GM12878 (cell line): ENCODE results near the gene TP73. TPM values are rescaled to one million over a fixed set of nuclear protein-coding genes. Genes with fewer than 3 reads are reported as not detected.
A peak's percentile ranks its signal among the peaks of the same experiment; 100 is the strongest.

Source experiments
- ATAC-seq: fragments of 200-7000 bp; cut with Tn5 transposase; 3 replicates; pipeline ENCODE4 v1.9.1; 2020; ENCODE audit warnings: mild to moderate bottlenecking, moderate library complexity
- BruUV-seq: library from RNA; stranded (reverse); fragments of 400-500 nt; replicated peaks from 2 replicates; lab custom pipeline; 2021; lab: Mats Ljungman, UMichigan
- CTCF ChIA-PET: fragments of 300-600 bp; sonication (Branson Sonifier 250); formaldehyde crosslinking; extraction: SDS; loops from one replicate; lab custom pipeline; 2021; ENCODE audit warnings: inconsistent platforms; lab: Yijun Ruan, JAX
- POLR2A ChIA-PET: fragments of 350-600 bp; formaldehyde crosslinking; extraction: SDS; loops from one replicate; lab custom pipeline; 2021; ENCODE audit warnings: inconsistent platforms; lab: Charles Lee
- RAD21 ChIA-PET: fragments of 300-600 bp; sonication (Branson Sonifier 250); formaldehyde crosslinking; loops from one replicate; lab custom pipeline; 2023; ENCODE audit warnings: antibody characterized with exemption; ENCODE audit not compliant: unreplicated experiment; lab: Charles Lee
- SMC1A ChIA-PET: fragments of 300-600 bp; sonication (Branson Sonifier 250); formaldehyde crosslinking; loops from one replicate; lab custom pipeline; 2023; ENCODE audit not compliant: unreplicated experiment, uncharacterized antibody; lab: Charles Lee
- DNase-seq: peaks from one replicate; pipeline ENCODE4 v3.0.0-alpha.2; 2011; ENCODE audit warnings: low read depth, low spot score
- FAIRE-seq: peaks from 3 replicates; lab custom pipeline; 2011; peaks lifted over from hg19 to GRCh38; lab: Jason Lieb, UNC
- H2AFZ ChIP-seq: 2 replicates; pipeline ENCODE4 v1.6.0; 2011; ENCODE audit warnings: low read depth, low read length, control low read depth; ENCODE audit not compliant: control insufficient read depth
- H3K27ac ChIP-seq: 2 replicates; pipeline ENCODE4 v1.5.1; 2011; ENCODE audit warnings: control low read depth; ENCODE audit not compliant: control insufficient read depth, insufficient read depth
- H3K27me3 ChIP-seq, 2 experiments: replicated peaks in 1 of 2; 2 replicates each; pipeline versions ENCODE4 v1.6.0 to v1.6.1; 2011; ENCODE audit warnings: low read length in 1 of 2; ENCODE audit not compliant: control insufficient read depth in 2 of 2, insufficient read depth in 2 of 2
- H3K36me3 ChIP-seq, 2 experiments: 2 replicates each; pipeline ENCODE4 v1.5.1; 2011; ENCODE audit warnings: low read length in 1 of 2; ENCODE audit not compliant: control insufficient read depth in 2 of 2, insufficient read depth in 2 of 2
- H3K4me1 ChIP-seq: 2 replicates; pipeline ENCODE4 v1.6.1; 2011; ENCODE audit warnings: mild to moderate bottlenecking, low read length, moderate library complexity, mixed read lengths; ENCODE audit not compliant: control insufficient read depth, insufficient read depth
- H3K4me2 ChIP-seq: 2 replicates; pipeline ENCODE4 v1.6.0; 2011; ENCODE audit warnings: control low read depth; ENCODE audit not compliant: control insufficient read depth, insufficient read depth
- H3K4me3 ChIP-seq: fragments of 200-600 bp; sonication (generic); 2 replicates; pipeline ENCODE4 v1.5.1; 2016
- H3K79me2 ChIP-seq: 2 replicates; pipeline ENCODE4 v1.6.0; 2011; ENCODE audit warnings: low read length; ENCODE audit not compliant: control insufficient read depth, insufficient read depth
- H3K9ac ChIP-seq: 2 replicates; pipeline ENCODE4 v1.8.0; 2011; ENCODE audit warnings: low read length, control low read depth, mixed read lengths; ENCODE audit not compliant: control insufficient read depth, insufficient read depth
- H3K9me3 ChIP-seq: replicated peaks from 3 replicates; pipeline ENCODE4 v1.5.1; 2011; ENCODE audit warnings: mild to moderate bottlenecking, low read length; ENCODE audit not compliant: control insufficient read depth, insufficient read depth
- H4K20me1 ChIP-seq: 2 replicates; pipeline ENCODE4 v1.6.0; 2011; ENCODE audit not compliant: control insufficient read depth, insufficient read depth
- ATF7 ChIP-seq: fragments of 450-650 bp; IDR thresholded peaks from 2 replicates; pipeline ENCODE4 v1.6.1; 2016; ENCODE audit warnings: low read depth, mild to moderate bottlenecking
- E4F1 ChIP-seq: fragments of 450-650 bp; IDR thresholded peaks from 2 replicates; pipeline ENCODE4 v1.6.1; 2018; ENCODE audit warnings: borderline replicate concordance, mild to moderate bottlenecking; ENCODE audit not compliant: partially characterized antibody
- EED ChIP-seq: sonication (generic); IDR thresholded peaks from 2 replicates; pipeline ENCODE4 v1.6.1; 2016; ENCODE audit warnings: antibody characterized with exemption, low read depth
- ETV6 ChIP-seq, 2 experiments: fragments of 450-650 bp in 1 of 2; IDR thresholded peaks in 1 of 2; conservative IDR thresholded peaks in 1 of 2; 2 replicates each; pipeline ENCODE4 v1.6.1; 2014; ENCODE audit warnings: antibody characterized with exemption in 1 of 2, borderline replicate concordance in 1 of 2, low read depth in 1 of 2, mild to moderate bottlenecking in 1 of 2, moderate library complexity in 1 of 2
- IRF5 ChIP-seq: fragments of 450-650 bp; IDR thresholded peaks from 2 replicates; pipeline ENCODE4 v1.6.1; 2017; ENCODE audit warnings: borderline replicate concordance
- KLF5 ChIP-seq: fragments of 450-650 bp; IDR thresholded peaks from 2 replicates; pipeline ENCODE4 v1.6.1; 2014; ENCODE audit warnings: mild to moderate bottlenecking; ENCODE audit not compliant: partially characterized antibody
- NFYB ChIP-seq: IDR thresholded peaks from 2 replicates; pipeline ENCODE4 v1.6.1; 2011; ENCODE audit warnings: low read depth, mild to moderate bottlenecking, low read length, improper control_type of control experiment, moderate library complexity; ENCODE audit not compliant: insufficient read depth
- PBX3 ChIP-seq: IDR thresholded peaks from 2 replicates; pipeline ENCODE4 v1.6.1; 2011; ENCODE audit warnings: mild to moderate bottlenecking, low read depth, low read length, moderate library complexity; ENCODE audit not compliant: insufficient replicate concordance
- PML ChIP-seq: IDR thresholded peaks from 2 replicates; pipeline ENCODE4 v1.6.1; 2012; ENCODE audit warnings: low read length, inconsistent platforms
- POU2F2 ChIP-seq: IDR thresholded peaks from 3 replicates; pipeline ENCODE4 v1.6.1; 2011; ENCODE audit warnings: low read depth, mild to moderate bottlenecking, low read length, borderline replicate concordance
- RAD21 ChIP-seq: IDR thresholded peaks from 2 replicates; pipeline ENCODE4 v1.6.1; 2011; ENCODE audit warnings: mild to moderate bottlenecking, low read depth, low read length, moderate library complexity; ENCODE audit not compliant: insufficient read depth
- RELA ChIP-seq: fragments of 450-650 bp; IDR thresholded peaks from 2 replicates; pipeline ENCODE4 v1.8.0; 2014; ENCODE audit warnings: borderline replicate concordance; ENCODE audit not compliant: partially characterized antibody
- SMAD5 ChIP-seq: IDR thresholded peaks from 2 replicates; pipeline ENCODE4 v1.6.1; 2016; ENCODE audit warnings: antibody characterized with exemption, low read depth
- SREBF1 ChIP-seq: IDR thresholded peaks from 2 replicates; pipeline ENCODE4 v1.6.1; 2012; ENCODE audit warnings: mild to moderate bottlenecking, low read length
- SREBF2 ChIP-seq: IDR thresholded peaks from 2 replicates; pipeline ENCODE4 v1.6.1; 2012; ENCODE audit warnings: mild to moderate bottlenecking, low read length
- SUPT20H ChIP-seq: IDR thresholded peaks from 2 replicates; pipeline ENCODE4 v1.6.1; 2011; ENCODE audit warnings: low read depth, mild to moderate bottlenecking, low read length, moderate library complexity, borderline replicate concordance; ENCODE audit not compliant: control insufficient read depth
- TAF1 ChIP-seq: IDR thresholded peaks from 2 replicates; pipeline ENCODE4 v1.6.1; 2011; ENCODE audit warnings: mild to moderate bottlenecking, low read depth, low read length, borderline replicate concordance
- WGBS: methylation state at CpG from one replicate; pipeline ENCODE4 v1.1.6; 2016; ENCODE audit warnings: low lambda C conversion rate; ENCODE audit not compliant: insufficient replicate concordance, insufficient coverage; ENCODE audit errors: missing lambda C conversion rate; 5-methylcytosine and 5-hydroxymethylcytosine counted together
- in situ Hi-C: fragments of 300-500 bp; cut with MboI; formaldehyde crosslinking; loops from 9 replicates; pipeline ENCODE4 v1.14.3; 2018; ENCODE audit warnings: mixed read lengths
- intact Hi-C: fragments of 100-400 bp; cut with micrococcal nuclease; formaldehyde crosslinking; loops from one replicate; pipeline ENCODE4 v1.14.2; 2022; ENCODE audit not compliant: unreplicated experiment
- polyA plus RNA-seq, 11 experiments: library from polyadenylated mRNA; depleted of rRNA in 4 of 11; unstranded in 6 of 11; stranded (reverse) in 5 of 11; fragments of >200 nt; fragmentation: Nextera tagmentation in 4 of 11; fragmentation: Illumina TruSeq in 1 of 11; extraction: Ambion mirVana in 4 of 11; extraction: Trizol in 1 of 11; gene quantifications; 1 replicate in 1 of 11; 2 replicates in 10 of 11; pipeline versions ENCODE4 v1.2.1 to v1.2.3, GENCODE V29; 2011 to 2016; ENCODE audit warnings: inconsistent platforms in 2 of 11, missing spikeins in 2 of 11, low read depth in 1 of 11
- total RNA-seq, 4 experiments: library from RNA; depleted of rRNA in 3 of 4; stranded (reverse); fragments of >200 nt in 3 of 4; fragmentation: Illumina TruSeq in 1 of 4; extraction: Trizol in 1 of 4; gene quantifications; 2 replicates each; pipeline versions ENCODE4 v1.2.1 to v1.2.3, GENCODE V29; 2013 to 2021

Gene TP73
- total and polyA plus RNA-seq, 10 of the 15 experiments (the other 5 are each of a cell fraction or from before 2014, with no cell fraction given), result 0.08 to 54.2 (median 14.9) TPM

- no peak for DNase-seq
- ChIA-PET CTCF (interaction anchor here (1.4 kb wide), 1 partner anchor 23 kb away, joined by 4 read pairs; no protein-coding TSS in a partner anchor), SMC1A (no interaction called here), POLR2A (no interaction called here), RAD21 (no interaction called here)
- no peaks in the 10 kb centered on the region for H3K36me3 ChIP-seq
- peak overlapping the region; percentile 94 for H3K4me2 ChIP-seq
- in situ Hi-C loops, result no loop called here
- intact Hi-C loops, result no loop called here
- WGBS, result 65% methylated on average over 32 of the region's 32 CpGs
- peaks cover 15% of the 10 kb centered on the region for H3K4me1 ChIP-seq
- no peak for FAIRE-seq
- no peak overlapping the region for H3K27ac ChIP-seq
- H4K20me1 ChIP-seq, result no peaks in the 10 kb centered on the region
- H3K79me2 ChIP-seq, result no peaks in the 10 kb centered on the region
- no peak for ATAC-seq
- peak overlapping the region; percentile 72 for H3K4me3 ChIP-seq
- BruUV-seq, result no TSS peak
- peak overlapping the region; percentile 6; the same call in 1 of the 2 replicates for H2AFZ ChIP-seq
- no peaks in the 10 kb centered on the region for H3K9me3 ChIP-seq
- H3K9ac ChIP-seq, result peak overlapping the region; percentile 4; the same call in 1 of the 2 replicates
- H3K27me3 ChIP-seq, result no peaks in the 10 kb centered on the region; a peak in 1 of 4 replicates
- no peak for TF ChIP-seq POU2F2
- no peak for TF ChIP-seq E4F1
- no peak for TF ChIP-seq SREBF2
- TF ChIP-seq PML, result no peak
- no peak for TF ChIP-seq SMAD5
- TF ChIP-seq ETV6 (conservative IDR thresholded peaks at IDR 0.05 in 1 of 2, IDR thresholded peaks at IDR 0.05 in 1 of 2; ENCODE audit: borderline replicate concordance in 1 of 2, low read depth in 1 of 2), result no peak
- TF ChIP-seq KLF5, result no peak
- no peak for TF ChIP-seq PBX3
- no peak for TF ChIP-seq SREBF1
- no peak for TF ChIP-seq ATF7
- TF ChIP-seq IRF5, result no peak
- no peak for TF ChIP-seq TAF1
- TF ChIP-seq SUPT20H, result no peak
- TF ChIP-seq NFYB, result no peak
- TF ChIP-seq EED, result no peak
- TF ChIP-seq RAD21, result no peak
- TF ChIP-seq RELA, result no peak
Observed at GRCh38 chr1:3771108-3772026, 119.1 kb downstream of the TP73 start.
